ENCODE data around the gene PLEKHG1. TPM values are rescaled to one million over a fixed set of nuclear protein-coding genes. Genes with fewer than 3 reads are reported as not detected.

PLEKHG1 gene
- total and polyA plus RNA-seq, 2 of the 13 experiments (the other 11 are each of a cell fraction or from before 2014, with no cell fraction given), result 0.03 to 0.04 TPM

- FAIRE-seq, result no peak
- no peak overlapping the region for H3K27ac ChIP-seq (ENCODE audit: extremely low read length, insufficient read depth, low read length)
- H3K9me3 ChIP-seq (ENCODE audit: low read length), result no peaks in the 10 kb centered on the region
- BruUV-seq (replicated peaks), result no TSS peak
- no peak overlapping the region for H3K4me2 ChIP-seq (ENCODE audit: low read depth, low read length)
- no peak overlapping the region for H3K4me3 ChIP-seq (replicated peaks in 1 of 3; ENCODE audit: insufficient read depth in 1 of 3, low read depth in 2 of 3, low read length in 3 of 3)
- 0 out of 5 replicates have a peak, but pooled peaks cover 0 to 5% of the 10 kb centered on the region in 2 experiments for H3K27me3 ChIP-seq (ENCODE audit: control insufficient read depth in 1 of 2, insufficient read depth in 2 of 2, low read length in 2 of 2)
- intact Hi-C loops (cut with micrococcal nuclease; ENCODE audit: unreplicated experiment), result no loop called here
- DNase-seq (ENCODE audit: low spot score), result no peak
- in situ Hi-C loops (cut with HindIII; ENCODE audit: extremely low pct_ligation_motif_present, low pct_unique_long_range_greater_than_20kb), result no loop called here
- WGBS (ENCODE audit: low lambda C conversion rate), result 34% methylated on average over 3 of the region's 3 CpGs
- H3K79me2 ChIP-seq (ENCODE audit: insufficient read depth, low read length), result no peaks in the 10 kb centered on the region
- H3K4me1 ChIP-seq (ENCODE audit: insufficient read depth, low read length), result no peaks in the 10 kb centered on the region
- POLR2A ChIA-PET, result no interaction called here
- no peaks in the 10 kb centered on the region for H4K20me1 ChIP-seq (ENCODE audit: insufficient read depth, low read length)
- no peaks in the 10 kb centered on the region for H3K36me3 ChIP-seq (replicated peaks in 1 of 2; ENCODE audit: control insufficient read depth in 1 of 2, insufficient read depth in 2 of 2, low read length in 2 of 2)
- H3K9ac ChIP-seq (ENCODE audit: insufficient read depth, low read depth, low read length), result no peak overlapping the region
- ATAC-seq, result no peak
- CTCF ChIA-PET (ENCODE audit: low intra/inter-chr PET ratio, low total read pairs), result no interaction called here
- H2AFZ ChIP-seq (ENCODE audit: low read length), result no peak overlapping the region
- TF ChIP-seq HMG20A (CRISPR knock-in tag; IDR thresholded peaks at IDR 0.05; ENCODE audit: borderline replicate concordance) (no peak), ZBTB39 (CRISPR knock-in tag; IDR thresholded peaks at IDR 0.05) (no peak), RBM22 (optimal IDR thresholded peaks at IDR 0.05; ENCODE audit: low read length) (no peak), MBD4 (IDR thresholded peaks at IDR 0.05; ENCODE audit: borderline replicate concordance, low read length) (no peak), SNRNP70 (IDR thresholded peaks at IDR 0.05; ENCODE audit: low read depth, low read length) (no peak), HHEX (CRISPR knock-in tag; IDR thresholded peaks at IDR 0.05) (no peak), ZNF333 (CRISPR knock-in tag; IDR thresholded peaks at IDR 0.05; ENCODE audit: borderline replicate concordance) (no peak), MLXIP (CRISPR knock-in tag; IDR thresholded peaks at IDR 0.05; ENCODE audit: borderline replicate concordance) (no peak), ZNF790 (CRISPR knock-in tag; IDR thresholded peaks at IDR 0.05; ENCODE audit: borderline replicate concordance) (no peak), ESRRA (CRISPR knock-in tag; IDR thresholded peaks at IDR 0.05; ENCODE audit: low read depth) (no peak), MED1 (CRISPR knock-in tag; IDR thresholded peaks at IDR 0.05) (no peak), YY1 (IDR thresholded peaks at IDR 0.05; ENCODE audit: insufficient read depth, insufficient replicate concordance, low read depth, low read length) (no peak), IRX3 (CRISPR knock-in tag; IDR thresholded peaks at IDR 0.05; ENCODE audit: borderline replicate concordance, low read depth) (no peak), NBN (conservative IDR thresholded peaks at IDR 0.05) (no peak), ZNF615 (CRISPR knock-in tag; IDR thresholded peaks at IDR 0.05; ENCODE audit: borderline replicate concordance) (no peak)
- TF ChIP-seq, protein P1, sequence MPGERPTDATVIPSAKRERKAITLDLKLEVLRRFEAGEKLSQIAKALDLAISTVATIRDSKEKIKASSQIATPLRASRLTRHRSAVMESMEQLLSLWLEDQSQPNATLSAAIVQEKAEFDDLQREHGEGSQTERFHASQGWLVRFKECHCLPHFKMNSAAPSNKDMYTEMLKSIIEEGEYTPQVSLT (CRISPR knock-in tag; IDR thresholded peaks at IDR 0.05; ENCODE audit: borderline replicate concordance, low read depth), result no peak
Measured at GRCh38 chr6:150590446-150590845, 9.2 kb upstream of the PLEKHG1 start.

Measured in HepG2 (cell line).